ENCODE data around the gene CCDC34. TPM values are rescaled to one million over a fixed set of nuclear protein-coding genes. Genes with fewer than 3 reads are reported as not detected.

CCDC34 gene
- polyA plus RNA-seq, 1 donor from 2014 or later: 13.3 TPM

DNA sequence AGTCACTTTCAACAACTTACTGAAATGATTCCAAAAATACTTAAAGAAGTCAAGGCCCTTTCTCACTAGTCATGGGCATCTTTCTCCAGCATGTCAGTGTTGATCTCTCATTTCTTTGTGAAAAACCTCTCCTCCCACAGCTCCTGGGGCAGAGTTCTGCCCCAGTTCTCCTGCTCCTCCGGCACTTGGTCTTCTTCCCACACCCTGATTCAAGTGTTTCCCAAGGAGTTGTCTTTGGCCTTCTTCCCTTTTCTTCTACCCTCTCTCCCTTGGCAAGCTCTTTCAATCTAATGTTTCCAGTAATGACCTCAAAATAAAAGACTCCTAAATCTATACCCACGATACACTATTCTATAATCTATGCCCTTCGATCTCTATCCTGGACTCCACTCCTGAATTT, 42.1 kb upstream of the CCDC34 start:
- no peaks in the 10 kb centered on the region for H3K9me3 ChIP-seq (ENCODE audit: low read length)
- no peak overlapping the region for H3K27ac ChIP-seq (ENCODE audit: low read length)
- H3K79me2 ChIP-seq (replicated peaks; ENCODE audit: insufficient read depth, low read length): peaks cover 3% of the 10 kb centered on the region
- no peaks in the 10 kb centered on the region for H3F3A ChIP-seq (ENCODE audit: insufficient read depth, low read length, poor library complexity, severe bottlenecking)
- H3K4me2 ChIP-seq (ENCODE audit: low read length): no peak overlapping the region
- H3K4me3 ChIP-seq (ENCODE audit: low read length): no peak overlapping the region
- H3K36me3 ChIP-seq (ENCODE audit: insufficient read depth, low read length): no peaks in the 10 kb centered on the region
- no peaks in the 10 kb centered on the region for H4K20me1 ChIP-seq (ENCODE audit: insufficient read depth)
- no peak overlapping the region for H3K9ac ChIP-seq (ENCODE audit: low read length)
- TF ChIP-seq SMC3 (conservative IDR thresholded peaks at IDR 0.05; ENCODE audit: poor library complexity) (no peak), EP300 (conservative IDR thresholded peaks at IDR 0.05; ENCODE audit: poor library complexity, severe bottlenecking) (no peak), POLR2AphosphoS5 (IDR thresholded peaks at IDR 0.05) (no peak), TAF1 (IDR thresholded peaks at IDR 0.05; ENCODE audit: low read depth) (no peak), CTCF (IDR thresholded peaks at IDR 0.05; ENCODE audit: poor library complexity, severe bottlenecking) (no peak), EZH2 (IDR thresholded peaks at IDR 0.05; ENCODE audit: borderline replicate concordance, insufficient read depth, low read length, poor library complexity, severe bottlenecking) (no peak)
- no peak overlapping the region for H2AFZ ChIP-seq (ENCODE audit: low read depth, low read length)
- no peaks in the 10 kb centered on the region for H3K27me3 ChIP-seq (ENCODE audit: insufficient read depth, low read depth, low read length)
- H3K9me2 ChIP-seq (ENCODE audit: insufficient read depth, low read length): no peaks in the 10 kb centered on the region

GRCh38 chr11:27404427-27404826, 41.4 kb upstream of the CCDC34 start:
- Histone ChIP-seq H3K27me3 (ENCODE audit: insufficient read depth, low read depth, low read length) (no peaks in the 10 kb centered on the region), H3K9me2 (ENCODE audit: insufficient read depth, low read length) (no peaks in the 10 kb centered on the region), H3F3A (ENCODE audit: insufficient read depth, low read length, poor library complexity, severe bottlenecking) (no peaks in the 10 kb centered on the region), H3K36me3 (ENCODE audit: insufficient read depth, low read length) (no peaks in the 10 kb centered on the region), H3K79me2 (replicated peaks; ENCODE audit: insufficient read depth, low read length) (peaks cover 3% of the 10 kb centered on the region), H2AFZ (ENCODE audit: low read depth, low read length) (no peak overlapping the region), H3K9ac (ENCODE audit: low read length) (no peak overlapping the region), H3K9me3 (ENCODE audit: low read length) (no peaks in the 10 kb centered on the region), H3K4me3 (ENCODE audit: low read length) (no peak overlapping the region), H3K4me2 (ENCODE audit: low read length) (no peak overlapping the region), H3K27ac (ENCODE audit: low read length) (no peak overlapping the region), H4K20me1 (ENCODE audit: insufficient read depth) (no peaks in the 10 kb centered on the region)
- no peak for TF ChIP-seq MXI1 (conservative IDR thresholded peaks at IDR 0.05; ENCODE audit: poor library complexity, severe bottlenecking)
- no peak for TF ChIP-seq CTCF (IDR thresholded peaks at IDR 0.05; ENCODE audit: poor library complexity, severe bottlenecking)
- no peak for TF ChIP-seq EP300 (conservative IDR thresholded peaks at IDR 0.05; ENCODE audit: poor library complexity, severe bottlenecking)
- TF ChIP-seq RAD21 (conservative IDR thresholded peaks at IDR 0.05): no peak
- TF ChIP-seq EZH2 (IDR thresholded peaks at IDR 0.05; ENCODE audit: borderline replicate concordance, insufficient read depth, low read length, poor library complexity, severe bottlenecking): no peak
- no peak for TF ChIP-seq TAF1 (IDR thresholded peaks at IDR 0.05; ENCODE audit: low read depth)
- no peak for TF ChIP-seq POLR2AphosphoS5 (IDR thresholded peaks at IDR 0.05)
- TF ChIP-seq REST (IDR thresholded peaks at IDR 0.05; ENCODE audit: borderline replicate concordance): no peak

Data from neural cell (in vitro differentiated cells).